OCI-LY1 (cell line): Measurements from ENCODE around the gene PRKG1.

ENCODE experiments used
- CTCF ChIP-seq: fragments of 200-600 bp; sonication (generic), shearing (Covaris generic); IDR thresholded peaks from 2 replicates; pipeline ENCODE4 v1.5.1; 2017; ENCODE audit warnings: mild to moderate bottlenecking, antibody characterized with exemption, low read length, moderate library complexity, mixed read lengths
- EZH2 ChIP-seq: fragments of 200-600 bp; sonication (generic), shearing (Covaris generic); IDR thresholded peaks from 2 replicates; pipeline ENCODE4 v1.8.0; 2017; ENCODE audit warnings: borderline replicate concordance, mixed run types, mild to moderate bottlenecking, antibody characterized with exemption, low read length, moderate library complexity, mixed read lengths

DNA sequence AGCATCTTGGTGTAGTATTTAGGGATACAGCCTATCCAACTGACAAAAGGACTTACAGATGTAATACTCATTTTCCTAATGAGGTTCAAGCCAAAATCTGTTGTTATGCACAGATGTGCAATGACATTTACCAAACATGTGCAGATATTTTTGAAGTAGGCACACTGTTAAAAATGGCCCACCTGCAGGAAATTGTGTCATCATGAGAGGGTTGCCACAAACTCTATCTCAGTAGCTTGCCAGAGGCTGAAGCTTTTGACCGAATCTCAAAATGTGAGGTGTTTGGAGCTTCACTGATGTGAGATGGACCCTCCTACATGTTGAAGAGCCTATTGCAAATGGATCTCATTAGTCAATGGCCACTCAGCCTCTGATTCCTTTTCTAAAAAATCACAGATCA, 714.8 kb downstream of the PRKG1 start:
- TF ChIP-seq CTCF (no peak), EZH2 (no peak)
